Measurements from ENCODE around the gene NTN1. TPM values are rescaled to one million over a fixed set of nuclear protein-coding genes. Genes with fewer than 3 reads are reported as not detected.

NTN1 gene
- total and polyA plus RNA-seq, 2 of the 13 experiments (the other 11 are each of a cell fraction or from before 2014, with no cell fraction given) = 0.04 to 0.05 TPM

- Histone ChIP-seq H4K20me1 (ENCODE audit: insufficient read depth, low read length) (no peaks in the 10 kb centered on the region), H3K4me1 (ENCODE audit: insufficient read depth, low read length) (no peaks in the 10 kb centered on the region), H3K27me3 (ENCODE audit: control insufficient read depth in 1 of 2, insufficient read depth in 2 of 2, low read length in 2 of 2) (peaks cover 8 to 40% of the 10 kb centered on the region in 2 experiments; a peak in 4 of 5 replicates), H3K9ac (ENCODE audit: insufficient read depth, low read depth, low read length) (no peak overlapping the region), H3K27ac (ENCODE audit: extremely low read length, insufficient read depth, low read length) (no peak overlapping the region), H3K36me3 (replicated peaks in 1 of 2; ENCODE audit: control insufficient read depth in 1 of 2, insufficient read depth in 2 of 2, low read length in 2 of 2) (no peaks in the 10 kb centered on the region), H3K79me2 (ENCODE audit: insufficient read depth, low read length) (no peaks in the 10 kb centered on the region), H3K4me2 (ENCODE audit: low read depth, low read length) (no peak overlapping the region), H3K4me3 (replicated peaks in 1 of 3; ENCODE audit: insufficient read depth in 1 of 3, low read depth in 2 of 3, low read length in 3 of 3) (no peak overlapping the region), H3K9me3 (ENCODE audit: low read length) (no peaks in the 10 kb centered on the region), H2AFZ (ENCODE audit: low read length) (no peak overlapping the region)
- ChIA-PET CTCF (ENCODE audit: low intra/inter-chr PET ratio, low total read pairs) (no interaction called here), POLR2A (no interaction called here)
- ATAC-seq (no peak), DNase-seq (ENCODE audit: low spot score) (no peak), FAIRE-seq (no peak)
- TF ChIP-seq ONECUT2 (CRISPR knock-in tag; IDR thresholded peaks at IDR 0.05) (no peak), HCFC1 (IDR thresholded peaks at IDR 0.05; ENCODE audit: low read depth, low read length) (no peak), SALL1 (CRISPR knock-in tag; IDR thresholded peaks at IDR 0.05) (no peak), ZBTB7B (CRISPR knock-in tag; IDR thresholded peaks at IDR 0.05) (no peak), DRAP1 (CRISPR knock-in tag; IDR thresholded peaks at IDR 0.05) (no peak), SNAPC5 (CRISPR knock-in tag; IDR thresholded peaks at IDR 0.05; ENCODE audit: borderline replicate concordance) (no peak), MED13 (CRISPR knock-in tag; IDR thresholded peaks at IDR 0.05) (no peak)
- 5% methylated on average over 4 of the region's 4 CpGs for WGBS (ENCODE audit: low lambda C conversion rate)
- intact Hi-C loops (cut with micrococcal nuclease; ENCODE audit: unreplicated experiment) = no loop called here
- no TSS peak for BruUV-seq (replicated peaks)
- in situ Hi-C loops (cut with HindIII; ENCODE audit: extremely low pct_ligation_motif_present, low pct_unique_long_range_greater_than_20kb) = no loop called here
Observed at GRCh38 chr17:9009096-9009495, 12.2 kb upstream of the NTN1 start.

- in situ Hi-C loops (cut with HindIII; ENCODE audit: extremely low pct_ligation_motif_present, low pct_unique_long_range_greater_than_20kb) = no loop called here
Observed at GRCh38 chr17:9009737-9010136, 11.6 kb upstream of the NTN1 start.

More at GRCh38 chr17:9009737-9010136, 11.6 kb upstream of the NTN1 start:
- no TSS peak for BruUV-seq (replicated peaks)
- 3% methylated on average over 6 of the region's 6 CpGs for WGBS (ENCODE audit: low lambda C conversion rate)
- no peak for FAIRE-seq
- no peak for DNase-seq (ENCODE audit: low spot score)
- Histone ChIP-seq H3K4me3 (replicated peaks in 1 of 3; ENCODE audit: insufficient read depth in 1 of 3, low read depth in 2 of 3, low read length in 3 of 3) (no peak overlapping the region), H3K9ac (ENCODE audit: insufficient read depth, low read depth, low read length) (no peak overlapping the region), H3K27ac (ENCODE audit: extremely low read length, insufficient read depth, low read length) (no peak overlapping the region), H3K9me3 (ENCODE audit: low read length) (no peaks in the 10 kb centered on the region), H4K20me1 (ENCODE audit: insufficient read depth, low read length) (no peaks in the 10 kb centered on the region), H3K4me2 (ENCODE audit: low read depth, low read length) (no peak overlapping the region), H3K79me2 (ENCODE audit: insufficient read depth, low read length) (no peaks in the 10 kb centered on the region), H3K27me3 (ENCODE audit: control insufficient read depth in 1 of 2, insufficient read depth in 2 of 2, low read length in 2 of 2) (peaks cover 6 to 38% of the 10 kb centered on the region in 2 experiments; a peak in 4 of 5 replicates), H3K4me1 (ENCODE audit: insufficient read depth, low read length) (no peaks in the 10 kb centered on the region), H3K36me3 (replicated peaks in 1 of 2; ENCODE audit: control insufficient read depth in 1 of 2, insufficient read depth in 2 of 2, low read length in 2 of 2) (no peaks in the 10 kb centered on the region), H2AFZ (ENCODE audit: low read length) (no peak overlapping the region)
- CTCF ChIA-PET (ENCODE audit: low intra/inter-chr PET ratio, low total read pairs) = no interaction called here
- TF ChIP-seq RERE (CRISPR knock-in tag; IDR thresholded peaks at IDR 0.05; ENCODE audit: low read depth) (no peak), CREB1 (IDR thresholded peaks at IDR 0.05) (peak; percentile 55), CREB1 (CRISPR knock-in tag; IDR thresholded peaks at IDR 0.05) (no peak)
- intact Hi-C loops (cut with micrococcal nuclease; ENCODE audit: unreplicated experiment) = no loop called here
- no peak for ATAC-seq
- POLR2A ChIA-PET = no interaction called here

All from HepG2 (cell line).